Iris pigment epithelial cell (primary cell): ENCODE measurements around the gene SMAD2.
A peak's percentile ranks its signal among the peaks of the same experiment; 100 is the strongest.

Experiments
- DNase-seq: peaks from one replicate; pipeline ENCODE4 v3.0.0-alpha.2; 2011; ENCODE audit warnings: low read depth

Gene SMAD2

GRCh38 chr18:47895565-47896250, 34.8 kb downstream of the SMAD2 start:
- no peak for DNase-seq

GRCh38 chr18:47893939-47894699, 36.3 kb downstream of the SMAD2 start:
- DNase-seq: no peak

GRCh38 chr18:47893047-47893446, 37.4 kb downstream of the SMAD2 start:
- DNase-seq: no peak

GRCh38 chr18:47888156-47888555, 42.3 kb downstream of the SMAD2 start:
- no peak for DNase-seq

GRCh38 chr18:47887227-47887626, 43.2 kb downstream of the SMAD2 start:
- DNase-seq: no peak

- peak; percentile 79 for DNase-seq
These were observed 46.6 kb downstream of the SMAD2 start for GRCh38 chr18:47883771-47884413.

- peak; percentile 79 for DNase-seq
These were observed 47.8 kb downstream of the SMAD2 start for GRCh38 chr18:47882641-47883040.

- peak; percentile 74 for DNase-seq
These were observed 48.6 kb downstream of the SMAD2 start for GRCh38 chr18:47881752-47882455.

GRCh38 chr18:47881042-47881441, 49.4 kb downstream of the SMAD2 start:
- no peak for DNase-seq

GRCh38 chr18:47877892-47878291, 52.6 kb downstream of the SMAD2 start:
- peak; percentile 55 for DNase-seq

GRCh38 chr18:47876813-47877212, 53.6 kb downstream of the SMAD2 start:
- DNase-seq: no peak

GRCh38 chr18:47873625-47874024, 56.8 kb downstream of the SMAD2 start:
- no peak for DNase-seq

- DNase-seq: no peak
These were observed 58.0 kb downstream of the SMAD2 start for GRCh38 chr18:47872426-47872825.

GRCh38 chr18:47871288-47871687, 59.2 kb downstream of the SMAD2 start:
- DNase-seq: no peak

GRCh38 chr18:47870605-47871004, 59.9 kb downstream of the SMAD2 start:
- DNase-seq: no peak

GRCh38 chr18:47868744-47869143, 61.7 kb downstream of the SMAD2 start:
- no peak for DNase-seq

- no peak for DNase-seq
These were observed 65.3 kb downstream of the SMAD2 start for GRCh38 chr18:47865183-47865582.

GRCh38 chr18:47863041-47863440, 67.4 kb downstream of the SMAD2 start:
- DNase-seq: no peak

GRCh38 chr18:47858607-47859006, 71.9 kb downstream of the SMAD2 start:
- no peak for DNase-seq

- peak; percentile 15 for DNase-seq
These were observed 82.8 kb downstream of the SMAD2 start for GRCh38 chr18:47847635-47848034.

- DNase-seq: no peak
These were observed 84.0 kb downstream of the SMAD2 start for GRCh38 chr18:47846431-47846830.

- no peak for DNase-seq
These were observed 85.5 kb downstream of the SMAD2 start for GRCh38 chr18:47844828-47845498.
